GM12878 (cell line): ENCODE measurements around the gene MTHFD1. TPM values are rescaled to one million over a fixed set of nuclear protein-coding genes. Genes with fewer than 3 reads are reported as not detected.

Experiments used
- BCL11A ChIP-seq: IDR thresholded peaks from 2 replicates; pipeline ENCODE4 v1.6.1; 2011; ENCODE audit warnings: low read depth, low read length
- BRCA1 ChIP-seq: IDR thresholded peaks from 2 replicates; pipeline ENCODE4 v1.6.1; 2011; ENCODE audit warnings: low read depth, low read length, improper control_type of control experiment
- E4F1 ChIP-seq: fragments of 450-650 bp; IDR thresholded peaks from 2 replicates; pipeline ENCODE4 v1.6.1; 2018; ENCODE audit warnings: borderline replicate concordance, mild to moderate bottlenecking; ENCODE audit not compliant: partially characterized antibody
- FOS ChIP-seq: IDR thresholded peaks from 3 replicates; pipeline ENCODE4 v1.6.1; 2011; ENCODE audit warnings: borderline replicate concordance; ENCODE audit not compliant: insufficient read length; ENCODE audit errors: extremely low read depth
- GABPA ChIP-seq: IDR thresholded peaks from 2 replicates; pipeline ENCODE4 v1.6.1; 2014; ENCODE audit warnings: antibody characterized with exemption, low read depth, mild to moderate bottlenecking, inconsistent platforms
- IRF5 ChIP-seq: fragments of 450-650 bp; IDR thresholded peaks from 2 replicates; pipeline ENCODE4 v1.6.1; 2017; ENCODE audit warnings: borderline replicate concordance
- KLF5 ChIP-seq: fragments of 450-650 bp; IDR thresholded peaks from 2 replicates; pipeline ENCODE4 v1.6.1; 2014; ENCODE audit warnings: mild to moderate bottlenecking; ENCODE audit not compliant: partially characterized antibody
- MXI1 ChIP-seq: fragments of 150-350 bp; IDR thresholded peaks from 2 replicates; pipeline ENCODE4 v1.6.1; 2011; ENCODE audit warnings: low read depth, mild to moderate bottlenecking, inconsistent platforms, low read length, improper control_type of control experiment
- POLR2AphosphoS2 ChIP-seq: IDR thresholded peaks from 2 replicates; pipeline ENCODE4 v1.6.1; 2011; ENCODE audit warnings: low read depth, mild to moderate bottlenecking, low read length, improper control_type of control experiment, moderate library complexity
- RAD21 ChIP-seq: IDR thresholded peaks from 2 replicates; pipeline ENCODE4 v1.6.1; 2011; ENCODE audit warnings: mild to moderate bottlenecking, low read depth, low read length, moderate library complexity; ENCODE audit not compliant: insufficient read depth
- RELB ChIP-seq: fragments of 450-650 bp; IDR thresholded peaks from 2 replicates; pipeline ENCODE4 v1.6.1; 2017; ENCODE audit warnings: low read depth, mild to moderate bottlenecking, moderate library complexity
- ZNF207 ChIP-seq: fragments of 450-650 bp; IDR thresholded peaks from 2 replicates; pipeline ENCODE4 v1.6.1; 2014; ENCODE audit warnings: antibody characterized with exemption, mild to moderate bottlenecking, borderline replicate concordance
- ZNF592 ChIP-seq: fragments of 450-650 bp; IDR thresholded peaks from 2 replicates; pipeline ENCODE4 v1.6.1; 2017; ENCODE audit warnings: mild to moderate bottlenecking, moderate library complexity
- ZNF622 ChIP-seq: fragments of 450-650 bp; IDR thresholded peaks from 2 replicates; pipeline ENCODE4 v1.6.1; 2017; ENCODE audit warnings: mild to moderate bottlenecking, inconsistent platforms
- polyA plus RNA-seq, 11 experiments: library from polyadenylated mRNA; depleted of rRNA in 4 of 11; unstranded in 6 of 11; stranded (reverse) in 5 of 11; fragments of >200 nt; fragmentation: Nextera tagmentation in 4 of 11; fragmentation: Illumina TruSeq in 1 of 11; extraction: Ambion mirVana in 4 of 11; extraction: Trizol in 1 of 11; gene quantifications; 1 replicate in 1 of 11; 2 replicates in 10 of 11; pipeline versions ENCODE4 v1.2.1 to v1.2.3, GENCODE V29; 2011 to 2016; ENCODE audit warnings: inconsistent platforms in 2 of 11, missing spikeins in 2 of 11, low read depth in 1 of 11
- total RNA-seq, 4 experiments: library from RNA; depleted of rRNA in 3 of 4; stranded (reverse); fragments of >200 nt in 3 of 4; fragmentation: Illumina TruSeq in 1 of 4; extraction: Trizol in 1 of 4; gene quantifications; 2 replicates each; pipeline versions ENCODE4 v1.2.1 to v1.2.3, GENCODE V29; 2013 to 2021
- TF ChIP-seq, protein P1 (sequence below): fragments of 450-650 bp; conservative IDR thresholded peaks from 2 replicates; pipeline ENCODE4 v1.6.1; 2017; ENCODE audit warnings: mild to moderate bottlenecking, moderate library complexity

Gene MTHFD1
- total and polyA plus RNA-seq, 10 of the 15 experiments (the other 5 are each of a cell fraction or from before 2014, with no cell fraction given): 99.3 to 310 (median 173) TPM

DNA sequence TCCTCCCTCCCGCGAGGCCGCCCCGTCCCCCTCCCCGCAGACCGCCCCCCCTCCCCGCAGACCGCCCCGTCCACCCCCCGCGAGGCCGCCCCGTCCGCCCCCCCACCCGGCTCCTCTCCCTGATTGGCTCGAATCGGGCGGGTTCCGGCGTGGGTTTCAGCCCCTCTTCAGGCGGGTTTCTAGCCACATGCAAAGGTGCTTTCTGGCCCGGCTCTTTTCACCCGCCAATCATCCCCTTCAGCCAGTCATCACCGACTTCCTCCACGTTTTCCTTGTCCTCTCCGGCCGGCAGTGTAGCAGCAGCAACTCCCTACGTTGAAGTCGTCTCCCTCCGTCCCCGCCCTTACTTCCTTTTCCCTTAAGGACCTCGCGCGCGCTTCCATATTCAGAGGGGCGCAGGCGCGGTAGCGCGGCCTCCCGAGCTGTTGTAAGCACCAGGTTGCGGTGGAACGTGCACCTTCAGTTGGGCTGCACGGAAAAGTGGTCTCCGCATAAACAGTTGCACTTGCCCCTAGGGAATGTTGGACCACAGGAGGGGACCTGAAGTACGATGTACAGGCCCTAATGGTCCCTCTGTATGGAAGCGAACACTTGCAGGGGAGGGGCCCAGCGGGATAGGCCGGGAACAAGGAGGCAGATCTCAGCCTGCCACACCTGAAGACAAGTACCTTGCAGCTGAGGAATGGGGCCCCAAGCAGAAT lies 49.4 kb upstream of the MTHFD1 start (continued):
- no peak for TF ChIP-seq ZNF592
- peak; percentile 66 for TF ChIP-seq MXI1
- TF ChIP-seq RELB: peak; percentile 52
- TF ChIP-seq BCL11A: no peak
- TF ChIP-seq ZNF622: no peak
- TF ChIP-seq FOS: no peak
- TF ChIP-seq, protein P1, sequence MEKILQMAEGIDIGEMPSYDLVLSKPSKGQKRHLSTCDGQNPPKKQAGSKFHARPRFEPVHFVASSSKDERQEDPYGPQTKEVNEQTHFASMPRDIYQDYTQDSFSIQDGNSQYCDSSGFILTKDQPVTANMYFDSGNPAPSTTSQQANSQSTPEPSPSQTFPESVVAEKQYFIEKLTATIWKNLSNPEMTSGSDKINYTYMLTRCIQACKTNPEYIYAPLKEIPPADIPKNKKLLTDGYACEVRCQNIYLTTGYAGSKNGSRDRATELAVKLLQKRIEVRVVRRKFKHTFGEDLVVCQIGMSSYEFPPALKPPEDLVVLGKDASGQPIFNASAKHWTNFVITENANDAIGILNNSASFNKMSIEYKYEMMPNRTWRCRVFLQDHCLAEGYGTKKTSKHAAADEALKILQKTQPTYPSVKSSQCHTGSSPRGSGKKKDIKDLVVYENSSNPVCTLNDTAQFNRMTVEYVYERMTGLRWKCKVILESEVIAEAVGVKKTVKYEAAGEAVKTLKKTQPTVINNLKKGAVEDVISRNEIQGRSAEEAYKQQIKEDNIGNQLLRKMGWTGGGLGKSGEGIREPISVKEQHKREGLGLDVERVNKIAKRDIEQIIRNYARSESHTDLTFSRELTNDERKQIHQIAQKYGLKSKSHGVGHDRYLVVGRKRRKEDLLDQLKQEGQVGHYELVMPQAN: no peak
- TF ChIP-seq E4F1: no peak
- TF ChIP-seq ZNF207: 0 out of 2 replicates have a peak, but pooled peaks have one; percentile 40
- TF ChIP-seq POLR2AphosphoS2: peak; percentile 64; the same call in 1 of the 2 replicates
- TF ChIP-seq BRCA1: no peak
- no peak for TF ChIP-seq IRF5
- TF ChIP-seq KLF5: peak; percentile 63
- TF ChIP-seq RAD21: no peak
- peak; percentile 82 for TF ChIP-seq GABPA
